HG02943 (cell line): ENCODE results near the gene PKD1.
"Not testable (repeated sequence)": the region's sequence is repeated elsewhere in the genome, so short reads cannot be mapped to it uniquely, and the experiment has no call there.

Source experiments
- ATAC-seq: cut with Tn5 transposase; IDR thresholded peaks from one replicate; pipeline ENCODE4 v1.9.1; 2021; ENCODE audit warnings: mild to moderate bottlenecking, low read depth, moderate library complexity; ENCODE audit not compliant: unreplicated experiment

PKD1 gene

GRCh38 chr16:2152695-2153506 lies 17.2 kb upstream of the PKD1 start:
- no peak for ATAC-seq

GRCh38 chr16:2151188-2152091 lies 15.7 kb upstream of the PKD1 start:
- no peak for ATAC-seq

- no peak for ATAC-seq
These were observed 14.9 kb upstream of the PKD1 start for GRCh38 chr16:2150418-2151187.

- no peak for ATAC-seq
These were observed 14.1 kb upstream of the PKD1 start for GRCh38 chr16:2149630-2150417.

GRCh38 chr16:2148714-2149629 lies 13.3 kb upstream of the PKD1 start:
- no peak for ATAC-seq

- no peak for ATAC-seq
These were observed 12.4 kb upstream of the PKD1 start, which contains the start of gene RAB26 for GRCh38 chr16:2147981-2148671. TSS of gene RAB26 (plus strand) at chr16:2148625. CDS start at chr16:2148784, 159 bp downstream.

- ATAC-seq = no peak
These were observed 11.7 kb upstream of the PKD1 start for GRCh38 chr16:2147378-2147777.

GRCh38 chr16:2145843-2146242 lies 10.1 kb upstream of the PKD1 start:
- ATAC-seq = no peak

GRCh38 chr16:2143878-2144485 lies 8.3 kb upstream of the PKD1 start:
- ATAC-seq = no peak

GRCh38 chr16:2142942-2143877 lies 7.5 kb upstream of the PKD1 start:
- ATAC-seq = no peak

- not testable (repeated sequence) for ATAC-seq
These were observed 627 bp downstream of the PKD1 start for GRCh38 chr16:2135071-2135470.

GRCh38 chr16:2133797-2134196 lies 1.9 kb downstream of the PKD1 start:
- ATAC-seq = not testable (repeated sequence)

- not testable (repeated sequence) for ATAC-seq
These were observed 5.7 kb downstream of the PKD1 start for GRCh38 chr16:2129890-2130447.

GRCh38 chr16:2129251-2129650 lies 6.4 kb downstream of the PKD1 start:
- not testable (repeated sequence) for ATAC-seq

- not testable (repeated sequence) for ATAC-seq
These were observed 7.9 kb downstream of the PKD1 start for GRCh38 chr16:2127630-2128280.
